Measurements from ENCODE around the gene CXCL17.
A peak's percentile ranks its signal among the peaks of the same experiment; 100 is the strongest.

The CXCL17 gene

GRCh38 chr19:42406111-42406510 lies 36.6 kb downstream of the CXCL17 start:
- no peak overlapping the region for H3K9ac ChIP-seq
- TF ChIP-seq CTCF (conservative IDR thresholded peaks at IDR 0.05; ENCODE audit: low read depth, low read length), result no peak
- no peak overlapping the region for H3K27ac ChIP-seq
- H2AFZ ChIP-seq (ENCODE audit: low read depth), result no peak overlapping the region
- no peak overlapping the region for H3K4me2 ChIP-seq
- H3K36me3 ChIP-seq (ENCODE audit: insufficient read depth), result no peaks in the 10 kb centered on the region
- H4K20me1 ChIP-seq (ENCODE audit: insufficient read depth), result no peaks in the 10 kb centered on the region
- H3K4me3 ChIP-seq (IDR thresholded peaks at IDR 0.05; ENCODE audit: insufficient read depth, low read depth, low read length), result no peak overlapping the region
- H3K79me2 ChIP-seq (ENCODE audit: insufficient read depth, low read depth), result no peaks in the 10 kb centered on the region
- no peaks in the 10 kb centered on the region for H3K27me3 ChIP-seq (ENCODE audit: insufficient read depth, low read depth)
- peaks cover 5% of the 10 kb centered on the region for H3K4me1 ChIP-seq (ENCODE audit: low read depth, poor library complexity, severe bottlenecking)

- no peak for TF ChIP-seq CTCF (conservative IDR thresholded peaks at IDR 0.05; ENCODE audit: low read depth, low read length)
- Histone ChIP-seq H2AFZ (ENCODE audit: low read depth) (no peak overlapping the region), H3K79me2 (ENCODE audit: insufficient read depth, low read depth) (no peaks in the 10 kb centered on the region), H3K27ac (no peak overlapping the region), H3K4me3 (IDR thresholded peaks at IDR 0.05; ENCODE audit: insufficient read depth, low read depth, low read length) (no peak overlapping the region), H3K27me3 (ENCODE audit: insufficient read depth, low read depth) (no peaks in the 10 kb centered on the region), H3K4me2 (no peak overlapping the region), H3K4me1 (ENCODE audit: low read depth, poor library complexity, severe bottlenecking) (no peaks in the 10 kb centered on the region), H3K36me3 (ENCODE audit: insufficient read depth) (no peaks in the 10 kb centered on the region), H3K9ac (no peak overlapping the region), H4K20me1 (ENCODE audit: insufficient read depth) (no peaks in the 10 kb centered on the region)
Measured at GRCh38 chr19:42403586-42403985, 39.2 kb downstream of the CXCL17 start.

GRCh38 chr19:42402376-42403116 lies 40.2 kb downstream of the CXCL17 start:
- no peak overlapping the region for H3K4me3 ChIP-seq (IDR thresholded peaks at IDR 0.05; ENCODE audit: insufficient read depth, low read depth, low read length)
- no peak overlapping the region for H3K9ac ChIP-seq
- no peak overlapping the region for H3K4me2 ChIP-seq
- no peaks in the 10 kb centered on the region for H3K79me2 ChIP-seq (ENCODE audit: insufficient read depth, low read depth)
- H3K36me3 ChIP-seq (ENCODE audit: insufficient read depth), result no peaks in the 10 kb centered on the region
- no peaks in the 10 kb centered on the region for H4K20me1 ChIP-seq (ENCODE audit: insufficient read depth)
- peaks cover 4% of the 10 kb centered on the region for H3K4me1 ChIP-seq (ENCODE audit: low read depth, poor library complexity, severe bottlenecking)
- no peak for TF ChIP-seq CTCF (conservative IDR thresholded peaks at IDR 0.05; ENCODE audit: low read depth, low read length)
- no peak overlapping the region for H2AFZ ChIP-seq (ENCODE audit: low read depth)
- H3K27ac ChIP-seq, result no peak overlapping the region
- H3K27me3 ChIP-seq (ENCODE audit: insufficient read depth, low read depth), result no peaks in the 10 kb centered on the region

- H4K20me1 ChIP-seq (ENCODE audit: insufficient read depth), result no peaks in the 10 kb centered on the region
- no peaks in the 10 kb centered on the region for H3K79me2 ChIP-seq (ENCODE audit: insufficient read depth, low read depth)
- H3K4me1 ChIP-seq (ENCODE audit: low read depth, poor library complexity, severe bottlenecking), result peaks cover 6% of the 10 kb centered on the region
- no peak overlapping the region for H3K27ac ChIP-seq
- no peaks in the 10 kb centered on the region for H3K36me3 ChIP-seq (ENCODE audit: insufficient read depth)
- H3K27me3 ChIP-seq (ENCODE audit: insufficient read depth, low read depth), result no peaks in the 10 kb centered on the region
- no peak overlapping the region for H2AFZ ChIP-seq (ENCODE audit: low read depth)
- no peak overlapping the region for H3K4me3 ChIP-seq (IDR thresholded peaks at IDR 0.05; ENCODE audit: insufficient read depth, low read depth, low read length)
- peak; percentile 84 for TF ChIP-seq CTCF (conservative IDR thresholded peaks at IDR 0.05; ENCODE audit: low read depth, low read length)
- H3K4me2 ChIP-seq, result no peak overlapping the region
- H3K9ac ChIP-seq, result no peak overlapping the region
Measured at GRCh38 chr19:42401365-42402303, 41.1 kb downstream of the CXCL17 start.

Data from KMS-11 (cell line).